HG03442 (cell line): ENCODE measurements around the gene CGREF1.
"Not testable (repeated sequence)": the region's sequence is repeated elsewhere in the genome, so short reads cannot be mapped to it uniquely, and the experiment has no call there.

Experiments used
- ATAC-seq: cut with Tn5 transposase; IDR thresholded peaks from one replicate; pipeline ENCODE4 v1.9.1; 2021; ENCODE audit warnings: mild to moderate bottlenecking, moderate library complexity; ENCODE audit not compliant: unreplicated experiment

The CGREF1 gene

DNA sequence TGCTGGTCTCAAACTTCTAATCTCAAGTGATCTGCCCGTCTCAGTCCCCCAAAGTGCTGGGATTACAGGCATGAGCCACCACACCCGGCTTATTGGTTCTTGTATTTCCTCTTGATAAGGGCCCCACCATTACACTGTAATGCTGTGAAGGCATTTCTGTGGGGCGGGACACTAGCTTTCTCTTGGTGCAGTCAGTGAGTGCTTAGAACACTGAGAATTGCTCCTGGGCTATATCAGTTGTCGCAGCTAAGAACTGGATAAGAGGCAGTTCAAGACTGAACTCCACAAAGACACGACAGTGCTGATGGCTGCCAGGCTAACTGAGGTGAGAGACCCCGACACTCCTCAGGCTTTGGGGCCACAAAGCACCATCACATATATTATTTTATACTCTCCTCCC lies 30.3 kb downstream of the CGREF1 start:
- ATAC-seq = no peak

DNA sequence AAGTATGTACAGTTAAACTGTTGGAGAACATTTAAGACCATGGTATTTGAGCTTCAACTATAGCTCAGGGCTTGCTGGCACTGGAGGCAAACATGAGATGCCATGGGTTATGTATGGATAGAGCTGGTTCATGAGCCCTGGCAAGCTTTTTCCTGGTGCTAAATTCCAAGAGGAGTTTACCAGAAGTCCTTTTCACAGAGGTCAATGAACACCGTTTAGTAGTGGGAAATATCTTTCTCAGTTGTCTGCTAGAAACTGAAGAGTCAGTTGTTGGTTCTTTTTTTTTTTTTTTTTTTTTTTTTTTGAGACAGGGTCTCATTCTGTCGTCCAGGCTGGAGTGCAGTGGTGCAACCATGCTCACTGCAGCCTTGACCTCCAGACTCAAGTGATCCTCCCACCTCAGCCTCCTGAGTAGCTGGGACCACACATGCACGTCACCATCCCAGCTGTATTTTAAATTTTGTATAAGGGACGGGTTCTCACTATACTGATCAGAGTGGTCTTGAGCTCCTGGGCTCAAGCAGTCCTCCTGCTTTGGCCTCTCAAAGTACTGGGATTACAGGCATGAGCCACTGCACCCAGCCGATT lies 31.0 kb downstream of the CGREF1 start:
- ATAC-seq = no peak

DNA sequence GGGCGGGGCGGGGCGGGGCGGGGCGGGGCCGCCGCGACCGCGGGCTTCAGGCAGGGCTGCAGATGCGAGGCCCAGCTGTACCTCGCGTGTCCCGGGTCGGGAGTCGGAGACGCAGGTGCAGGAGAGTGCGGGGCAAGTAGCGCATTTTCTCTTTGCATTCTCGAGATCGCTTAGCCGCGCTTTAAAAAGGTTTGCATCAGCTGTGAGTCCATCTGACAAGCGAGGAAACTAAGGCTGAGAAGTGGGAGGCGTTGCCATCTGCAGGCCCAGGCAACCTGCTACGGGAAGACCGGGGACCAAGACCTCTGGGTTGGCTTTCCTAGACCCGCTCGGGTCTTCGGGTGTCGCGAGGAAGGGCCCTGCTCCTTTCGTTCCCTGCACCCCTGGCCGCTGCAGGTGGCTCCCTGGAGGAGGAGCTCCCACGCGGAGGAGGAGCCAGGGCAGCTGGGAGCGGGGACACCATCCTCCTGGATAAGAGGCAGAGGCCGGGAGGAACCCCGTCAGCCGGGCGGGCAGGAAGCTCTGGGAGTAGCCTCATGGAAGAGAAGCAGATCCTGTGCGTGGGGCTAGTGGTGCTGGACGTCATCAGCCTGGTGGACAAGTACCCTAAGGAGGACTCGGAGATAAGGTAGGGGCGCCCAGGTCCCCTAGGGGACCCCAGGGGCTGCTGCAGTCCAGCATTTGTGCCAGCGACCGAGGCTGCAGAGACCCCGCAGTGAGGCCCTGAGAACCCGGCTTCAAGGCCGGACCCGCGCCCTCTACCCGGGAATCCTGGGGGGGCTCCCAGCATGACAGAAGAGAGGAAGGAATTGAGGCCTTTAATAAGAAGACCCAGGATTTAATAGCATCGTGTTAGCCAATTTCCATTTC lies 32.0 kb downstream of the CGREF1 start, which contains the start of gene KHK:
Gene KHK, plus strand, starts transcription at position 49 of the 870 bp plus-strand sequence. Its CDS starts 488 bp downstream, at position 537.
- no peak for ATAC-seq

DNA sequence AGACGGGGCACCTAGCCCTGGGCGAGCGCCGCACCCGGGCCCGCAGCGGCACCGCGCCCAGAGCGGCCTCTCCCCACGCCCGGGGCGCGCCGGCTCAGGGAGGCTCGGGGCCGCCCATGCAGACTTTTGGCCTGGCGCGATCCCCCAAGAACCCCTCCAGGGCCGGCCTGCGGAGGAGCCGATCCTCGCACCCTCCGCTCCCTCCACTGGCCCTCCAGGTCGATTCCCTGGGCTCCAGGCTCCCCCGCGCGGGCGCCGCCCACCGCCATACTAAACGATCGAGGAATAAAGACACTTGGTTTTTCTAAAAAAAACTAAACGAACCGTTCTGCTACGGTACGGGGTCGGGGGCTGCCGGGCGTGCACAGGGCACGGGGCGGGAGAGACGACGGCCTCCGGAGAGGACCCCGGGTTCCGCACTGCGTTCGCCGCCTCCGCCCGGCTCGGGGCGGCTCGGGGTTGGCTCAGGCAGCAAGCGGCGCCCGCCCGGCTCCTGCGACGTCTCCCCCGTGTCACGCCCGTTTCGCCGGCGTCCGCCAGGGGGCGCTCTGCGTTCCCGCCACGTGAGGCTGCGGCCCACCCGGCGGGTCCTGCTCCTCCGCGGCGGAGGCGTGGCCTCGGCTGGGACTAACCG lies 32.7 kb downstream of the CGREF1 start:
- ATAC-seq = peak; percentile 79

DNA sequence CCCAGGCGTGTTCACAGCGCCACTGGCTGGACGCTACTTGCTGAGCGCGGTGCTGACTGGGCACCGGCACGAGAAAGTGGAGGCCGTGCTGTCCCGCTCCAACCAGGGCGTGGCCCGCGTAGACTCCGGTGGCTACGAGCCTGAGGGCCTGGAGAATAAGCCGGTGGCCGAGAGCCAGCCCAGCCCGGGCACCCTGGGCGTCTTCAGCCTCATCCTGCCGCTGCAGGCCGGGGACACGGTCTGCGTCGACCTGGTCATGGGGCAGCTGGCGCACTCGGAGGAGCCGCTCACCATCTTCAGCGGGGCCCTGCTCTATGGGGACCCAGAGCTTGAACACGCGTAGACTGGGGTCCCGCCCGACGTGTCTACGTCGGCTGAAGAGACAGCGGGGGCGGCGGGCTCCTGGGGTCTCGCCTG lies 33.2 kb downstream of the CGREF1 start:
- peak; percentile 3 for ATAC-seq

DNA sequence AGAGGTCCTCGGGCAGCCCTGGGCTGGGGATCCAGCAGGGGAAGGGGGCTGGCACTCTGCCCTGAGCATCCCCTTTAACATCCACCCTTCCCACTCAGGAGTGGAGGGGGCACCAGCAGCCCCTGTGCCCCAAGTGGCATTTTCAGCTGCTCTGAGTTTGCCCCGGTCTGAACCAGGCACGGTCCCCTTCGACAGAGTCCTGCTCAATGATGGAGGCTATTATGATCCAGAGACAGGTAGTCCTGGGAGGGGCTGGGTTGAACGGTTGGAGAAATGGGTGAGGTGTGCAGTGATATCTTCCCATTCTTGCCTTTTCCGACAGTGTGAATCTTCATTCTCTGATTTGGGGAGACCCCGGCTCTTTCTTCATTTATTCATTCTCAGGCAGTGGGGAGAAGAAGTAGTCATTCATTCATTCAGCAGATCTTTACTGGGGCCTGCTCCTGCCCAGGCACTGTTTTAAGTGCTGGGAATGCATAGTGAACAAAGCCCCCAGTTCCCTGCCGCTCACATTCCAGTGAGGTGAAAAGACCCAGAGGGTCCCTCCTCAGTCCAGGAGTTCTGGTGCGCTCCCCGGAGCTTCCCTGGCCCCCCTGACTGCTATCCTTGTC lies 33.8 kb downstream of the CGREF1 start:
- ATAC-seq = no peak

DNA sequence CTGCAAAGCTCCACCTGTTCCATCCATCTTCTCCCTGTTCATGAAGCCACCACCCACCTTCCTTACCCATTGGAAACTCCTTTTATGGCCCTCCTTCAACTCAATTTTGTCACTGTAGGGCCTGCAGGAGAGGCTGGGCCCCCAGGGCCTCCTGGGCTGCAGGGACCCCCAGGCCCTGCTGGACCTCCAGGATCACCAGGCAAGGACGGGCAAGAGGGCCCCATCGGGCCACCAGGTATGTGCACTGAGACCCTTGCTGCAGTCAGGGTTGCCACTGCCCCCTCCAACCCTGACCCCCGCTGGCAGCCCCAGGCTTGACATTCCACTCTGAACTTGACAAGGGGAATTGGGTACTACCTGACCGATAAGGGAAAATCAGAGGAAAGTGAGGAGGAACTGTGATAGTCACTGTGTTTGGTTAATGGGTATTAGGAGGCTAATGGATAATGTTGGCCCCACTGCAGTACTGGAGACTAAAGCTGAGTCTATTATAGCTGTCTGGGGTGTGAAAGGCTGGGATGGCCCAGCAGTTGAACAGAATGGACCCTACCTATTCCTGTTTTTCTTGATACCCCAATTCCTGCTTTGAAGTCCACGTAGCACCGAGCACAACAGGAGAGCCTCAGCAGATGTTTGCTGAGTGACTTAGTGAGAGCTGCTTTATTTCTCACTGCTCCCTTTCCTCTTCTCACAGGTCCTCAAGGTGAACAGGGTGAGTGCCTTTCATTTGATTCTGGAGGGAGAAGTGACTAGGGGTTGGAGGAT lies 34.4 kb downstream of the CGREF1 start:
- ATAC-seq = no peak

DNA sequence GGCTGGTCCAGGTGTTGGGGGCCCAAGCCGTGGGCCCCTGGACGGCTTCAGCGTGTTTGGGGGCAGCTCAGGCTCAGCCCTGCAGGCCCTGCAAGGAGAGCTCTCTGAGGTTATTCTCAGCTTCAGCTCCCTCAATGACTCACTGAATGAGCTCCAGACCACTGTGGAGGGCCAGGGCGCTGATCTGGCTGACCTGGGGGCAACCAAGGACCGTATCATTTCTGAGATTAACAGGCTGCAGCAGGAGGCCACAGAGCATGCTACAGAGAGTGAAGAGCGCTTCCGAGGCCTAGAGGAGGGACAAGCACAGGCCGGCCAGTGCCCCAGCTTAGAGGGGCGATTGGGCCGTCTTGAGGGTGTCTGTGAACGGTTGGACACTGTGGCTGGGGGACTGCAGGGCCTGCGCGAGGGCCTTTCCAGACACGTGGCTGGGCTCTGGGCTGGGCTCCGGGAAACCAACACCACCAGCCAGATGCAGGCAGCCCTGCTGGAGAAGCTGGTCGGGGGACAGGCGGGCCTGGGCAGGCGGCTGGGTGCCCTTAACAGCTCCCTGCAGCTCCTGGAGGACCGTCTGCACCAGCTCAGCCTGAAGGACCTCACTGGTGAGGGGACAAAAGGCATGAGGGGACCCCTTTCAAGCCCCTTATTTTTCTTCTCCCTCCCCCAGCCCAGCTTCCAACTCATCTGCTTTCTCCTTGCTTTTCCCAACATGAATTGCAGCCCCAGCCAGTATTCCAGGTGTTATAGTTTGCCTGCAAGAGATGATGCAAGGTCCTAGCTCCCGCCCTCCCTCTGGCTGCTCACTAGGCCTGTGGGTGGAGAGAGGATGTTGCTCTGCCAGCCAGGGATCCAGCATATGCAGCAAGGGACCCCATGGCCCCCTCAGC lies 35.3 kb downstream of the CGREF1 start:
- ATAC-seq = no peak

DNA sequence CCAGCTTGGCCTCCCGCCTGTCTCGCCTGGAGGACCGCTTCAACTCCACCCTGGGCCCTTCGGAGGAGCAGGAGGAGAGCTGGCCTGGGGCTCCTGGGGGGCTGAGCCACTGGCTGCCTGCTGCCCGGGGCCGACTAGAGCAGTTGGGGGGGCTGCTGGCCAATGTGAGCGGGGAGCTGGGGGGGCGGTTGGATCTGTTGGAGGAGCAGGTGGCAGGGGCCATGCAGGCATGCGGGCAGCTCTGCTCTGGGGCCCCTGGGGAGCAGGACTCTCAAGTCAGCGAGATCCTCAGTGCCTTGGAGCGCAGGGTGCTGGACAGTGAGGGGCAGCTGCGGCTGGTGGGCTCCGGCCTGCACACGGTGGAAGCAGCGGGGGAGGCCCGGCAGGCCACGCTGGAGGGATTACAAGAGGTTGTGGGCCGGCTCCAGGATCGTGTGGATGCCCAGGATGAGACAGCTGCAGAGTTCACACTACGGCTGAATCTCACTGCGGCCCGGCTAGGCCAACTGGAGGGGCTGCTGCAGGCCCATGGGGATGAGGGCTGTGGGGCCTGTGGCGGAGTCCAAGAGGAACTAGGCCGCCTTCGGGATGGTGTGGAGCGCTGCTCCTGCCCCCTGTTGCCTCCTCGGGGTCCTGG lies 36.0 kb downstream of the CGREF1 start:
- ATAC-seq = no peak

DNA sequence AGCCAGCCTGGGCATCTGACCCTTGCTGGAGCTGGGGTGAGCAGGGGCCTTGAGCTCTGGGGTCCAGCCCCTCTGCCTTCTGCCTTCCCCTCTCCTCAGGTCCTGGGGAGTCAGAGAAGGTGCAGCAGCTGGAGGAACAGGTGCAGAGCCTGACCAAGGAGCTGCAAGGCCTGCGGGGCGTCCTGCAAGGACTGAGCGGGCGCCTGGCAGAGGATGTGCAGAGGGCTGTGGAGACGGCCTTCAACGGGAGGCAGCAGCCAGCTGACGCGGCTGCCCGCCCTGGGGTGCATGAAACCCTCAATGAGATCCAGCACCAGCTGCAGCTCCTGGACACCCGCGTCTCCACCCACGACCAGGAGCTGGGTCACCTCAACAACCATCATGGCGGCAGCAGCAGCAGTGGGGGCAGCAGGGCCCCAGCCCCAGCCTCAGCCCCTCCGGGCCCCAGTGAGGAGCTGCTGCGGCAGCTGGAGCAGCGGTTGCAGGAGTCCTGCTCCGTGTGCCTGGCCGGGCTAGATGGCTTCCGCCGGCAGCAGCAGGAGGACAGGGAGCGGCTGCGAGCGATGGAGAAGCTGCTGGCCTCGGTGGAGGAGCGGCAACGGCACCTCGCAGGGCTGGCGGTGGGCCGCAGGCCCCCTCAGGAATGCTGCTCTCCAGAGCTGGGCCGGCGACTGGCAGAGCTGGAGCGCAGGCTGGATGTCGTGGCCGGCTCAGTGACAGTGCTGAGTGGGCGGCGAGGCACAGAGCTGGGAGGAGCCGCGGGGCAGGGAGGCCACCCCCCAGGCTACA lies 36.8 kb downstream of the CGREF1 start:
- no peak for ATAC-seq

DNA sequence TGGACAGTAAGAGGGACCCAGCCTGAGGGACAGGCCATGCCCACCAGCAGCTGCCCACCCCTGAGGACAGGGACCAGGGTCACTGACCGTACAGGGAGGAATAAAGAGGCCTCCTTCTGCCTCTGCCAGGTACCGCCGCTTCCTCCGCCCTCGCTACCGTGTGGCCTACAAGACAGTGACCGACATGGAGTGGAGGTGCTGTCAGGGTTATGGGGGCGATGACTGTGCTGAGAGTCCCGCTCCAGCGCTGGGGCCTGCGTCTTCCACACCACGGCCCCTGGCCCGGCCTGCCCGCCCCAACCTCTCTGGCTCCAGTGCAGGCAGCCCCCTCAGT lies 38.4 kb downstream of the CGREF1 start:
- ATAC-seq = no peak

DNA sequence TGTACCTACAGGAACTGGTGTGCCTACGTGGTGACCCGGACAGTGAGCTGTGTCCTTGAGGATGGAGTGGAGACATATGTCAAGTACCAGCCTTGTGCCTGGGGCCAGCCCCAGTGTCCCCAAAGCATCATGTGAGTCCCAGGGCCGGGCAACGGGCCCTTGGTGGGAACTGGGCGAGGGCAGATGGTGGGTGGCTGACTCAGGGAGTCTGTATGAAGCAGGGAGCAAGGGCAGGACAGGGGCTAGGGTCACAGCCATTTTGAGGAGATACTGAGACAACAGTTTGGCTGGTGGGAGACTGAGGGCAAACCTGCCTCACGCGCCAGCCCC lies 38.8 kb downstream of the CGREF1 start:
- ATAC-seq = no peak

DNA sequence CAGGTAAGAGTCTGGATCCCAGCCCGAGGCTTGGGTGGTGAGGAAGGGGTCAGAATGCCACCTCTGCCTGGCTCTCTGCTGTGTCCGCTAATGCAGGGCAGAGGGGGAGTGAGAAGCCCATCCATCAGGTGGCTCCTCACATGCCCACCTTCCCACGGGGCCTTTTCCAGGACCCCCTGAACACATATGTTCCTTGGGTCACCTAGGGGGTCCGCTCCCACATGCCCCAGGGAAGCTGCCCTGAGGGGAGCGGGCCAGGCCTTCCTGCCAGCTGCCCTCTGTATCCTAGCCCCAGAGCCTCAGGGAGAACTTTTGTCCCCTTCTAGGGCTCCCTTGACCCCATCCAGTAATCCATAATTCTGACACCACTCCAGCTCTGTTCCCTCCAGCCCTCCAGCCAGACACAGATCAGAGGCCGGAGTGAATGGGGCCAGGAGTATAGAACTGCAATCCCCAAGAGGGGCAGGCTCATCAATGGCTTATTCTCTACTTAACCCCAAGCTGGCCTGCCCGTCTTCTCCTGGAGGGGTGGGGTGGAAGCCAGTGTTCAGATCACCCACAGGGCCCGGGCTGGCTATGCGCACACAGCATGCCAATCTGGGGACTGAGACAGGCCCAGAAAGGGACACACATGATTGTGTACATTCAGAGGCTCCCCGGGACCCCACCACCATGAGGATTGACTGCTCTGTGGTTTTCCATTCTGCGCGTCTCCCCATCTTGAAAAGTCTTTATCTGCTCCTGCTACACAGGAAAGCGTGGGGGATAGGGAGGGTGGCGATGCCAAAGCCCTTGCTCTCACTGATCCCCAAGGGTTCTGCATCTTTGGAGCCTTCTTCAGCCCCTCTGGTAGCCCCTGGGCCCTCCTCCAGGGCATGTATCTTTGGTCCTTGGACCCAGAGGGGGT lies 39.4 kb downstream of the CGREF1 start:
- no peak for ATAC-seq

DNA sequence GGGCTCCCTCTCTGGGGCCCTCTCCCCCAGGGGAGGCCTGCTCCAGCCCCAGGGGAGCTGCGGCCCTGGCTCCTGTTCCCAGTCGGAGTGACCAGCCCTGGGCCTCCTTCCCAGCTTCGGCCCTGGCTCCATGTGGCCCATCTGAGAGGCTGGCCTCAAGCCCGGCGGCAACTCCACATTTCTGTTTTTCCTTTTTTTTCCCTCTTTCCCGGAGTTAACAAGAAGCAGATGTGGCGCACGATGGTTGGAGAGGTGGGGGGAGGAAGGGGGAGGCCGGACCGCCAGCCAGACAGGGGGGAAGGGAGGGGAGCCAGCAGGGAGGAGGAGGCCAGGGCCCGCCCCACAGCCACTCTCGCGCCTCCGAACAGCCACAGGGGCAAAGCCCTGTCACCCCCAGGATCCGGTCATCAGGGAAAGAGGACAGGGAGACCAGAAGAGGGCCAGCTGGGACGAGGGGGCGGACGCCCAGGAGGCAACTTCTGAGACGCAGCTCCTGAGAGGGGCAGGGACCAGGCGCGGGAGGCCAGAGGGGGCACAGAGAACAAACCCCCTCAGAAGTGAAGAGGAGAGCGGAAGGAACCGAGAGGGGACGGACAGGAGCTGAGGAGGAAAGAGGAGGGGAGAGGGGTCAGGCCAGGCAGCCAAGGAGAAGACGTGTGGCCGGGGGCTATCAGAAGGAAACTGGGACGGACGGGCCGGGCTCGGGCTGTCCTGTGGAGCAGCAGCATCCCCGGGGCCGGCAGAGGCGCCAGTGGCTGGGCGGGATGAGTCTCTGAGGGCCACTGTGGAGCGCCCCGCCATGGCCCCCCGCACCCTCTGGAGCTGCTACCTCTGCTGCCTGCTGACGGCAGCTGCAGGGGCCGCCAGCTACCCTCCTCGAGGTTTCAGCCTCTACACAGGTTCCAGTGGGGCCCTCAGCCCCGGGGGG lies 40.4 kb downstream of the CGREF1 start, which contains the start of gene EMILIN1:
Gene EMILIN1, plus strand, starts transcription at position 349 of the 928 bp plus-strand sequence. Its CDS starts 451 bp downstream, at position 800.
- no peak for ATAC-seq

DNA sequence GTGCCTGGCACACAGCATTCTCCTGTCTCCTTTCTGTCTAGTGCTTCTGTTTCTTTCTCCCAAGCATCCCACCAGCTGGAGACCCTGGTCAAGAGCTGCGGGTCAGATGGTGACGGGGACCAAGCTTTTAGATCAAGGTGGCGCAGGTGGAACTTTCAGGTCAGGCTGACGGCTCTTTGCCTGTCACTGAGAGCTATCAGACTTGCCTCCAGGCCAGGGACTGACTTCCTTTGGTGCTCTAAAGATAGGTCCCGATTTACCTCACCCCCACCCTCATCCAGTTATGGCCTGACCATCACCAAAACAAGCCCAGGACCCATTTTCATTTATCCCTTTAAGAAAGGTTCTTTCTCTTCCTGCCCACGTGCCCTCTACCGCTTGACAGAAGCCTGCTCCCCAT lies 41.7 kb downstream of the CGREF1 start:
- no peak for ATAC-seq

DNA sequence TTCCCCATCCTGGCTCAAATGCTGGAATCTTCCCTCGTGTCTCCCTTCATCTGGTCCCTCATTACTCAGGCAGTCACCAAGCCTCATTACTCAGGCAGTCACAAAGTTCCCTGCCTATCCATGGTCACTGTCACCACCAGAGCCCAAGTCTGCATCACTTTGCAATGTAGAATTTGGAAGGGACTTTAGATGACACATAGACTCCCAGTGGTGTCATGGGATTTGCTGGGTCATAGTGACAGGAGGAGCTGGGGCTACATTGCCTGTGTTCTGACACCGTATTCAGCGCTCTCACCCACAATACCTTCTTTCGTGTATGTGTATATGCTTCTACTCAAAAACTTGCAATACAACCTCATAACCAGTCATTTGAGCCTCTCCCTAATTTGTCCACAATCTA lies 42.6 kb downstream of the CGREF1 start:
- no peak for ATAC-seq

DNA sequence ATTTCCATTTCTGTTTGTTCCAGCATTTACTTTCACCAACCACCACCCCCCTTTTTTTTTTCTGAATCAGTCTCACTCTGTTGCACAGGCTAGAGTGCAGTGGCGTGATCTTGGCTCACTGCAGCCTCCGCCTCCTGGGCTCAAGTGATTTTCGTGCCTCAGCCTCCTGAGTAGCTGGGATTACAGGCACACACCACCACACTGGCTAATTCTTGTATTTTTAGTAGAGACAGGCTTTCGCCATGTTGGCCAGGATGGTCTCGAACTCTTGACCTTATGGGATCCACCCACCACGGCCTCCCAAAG lies 43.4 kb downstream of the CGREF1 start:
- ATAC-seq = not testable (repeated sequence)
